Right renal pelvis (tissue), 4 donors: ENCODE results near the gene WDR5. TPM values are rescaled to one million over a fixed set of nuclear protein-coding genes. Genes with fewer than 3 reads are reported as not detected.

ENCODE experiments used
- DNase-seq, 4 donors: peaks; one replicate each; pipeline ENCODE4 v3.0.0-alpha.2; 2013; ENCODE audit warnings: low read depth in 4 of 4, low spot score in 3 of 4, missing footprints in 1 of 4
- polyA plus RNA-seq, 4 donors: library from polyadenylated mRNA; unstranded; fragments of 120-200 nt; gene quantifications; one replicate each; pipeline ENCODE4 v1.2.1, GENCODE V29; 2013; ENCODE audit not compliant: insufficient read length in 4 of 4

The WDR5 gene
- polyA plus RNA-seq, 4 donors = 38.8 to 41.1 (median 39.1) TPM

- DNase-seq = no peak
Measured at GRCh38 chr9:134204991-134205578, 69.2 kb downstream of the WDR5 start.

GRCh38 chr9:134205672-134206310 lies 69.9 kb downstream of the WDR5 start:
- no peak for DNase-seq

- no peak for DNase-seq
Measured at GRCh38 chr9:134206311-134207300, 70.7 kb downstream of the WDR5 start.

GRCh38 chr9:134208310-134208841 lies 72.5 kb downstream of the WDR5 start:
- DNase-seq = no peak

GRCh38 chr9:134208981-134209725 lies 73.3 kb downstream of the WDR5 start:
- DNase-seq = no peak

Other genes starting within 250 kb of the WDR5 start
- 10 to 100 TPM; 36.1 to 47.8 (median 36.3) TPM for gene VAV2, start 143.8 kb upstream of the WDR5 start, polyA plus RNA-seq
- 10 to 100 TPM; 22.4 to 26.0 (median 24.3) TPM for gene BRD3OS, start 110.6 kb upstream of the WDR5 start, polyA plus RNA-seq
- 10 to 100 TPM; 44.1 to 50.8 (median 44.8) TPM for gene BRD3, start 68.1 kb upstream of the WDR5 start, polyA plus RNA-seq
- not detected for gene RNU6ATAC, start 28.5 kb downstream of the WDR5 start, polyA plus RNA-seq
- 10 to 100 TPM; 42.5 to 56.0 (median 46.7) TPM for gene RXRA, start 190.4 kb downstream of the WDR5 start, polyA plus RNA-seq